HG02943 (cell line): ENCODE results near the gene RSBN1L.

ENCODE experiments used
- ATAC-seq: cut with Tn5 transposase; IDR thresholded peaks from one replicate; pipeline ENCODE4 v1.9.1; 2021; ENCODE audit warnings: mild to moderate bottlenecking, low read depth, moderate library complexity; ENCODE audit not compliant: unreplicated experiment

Gene RSBN1L

DNA sequence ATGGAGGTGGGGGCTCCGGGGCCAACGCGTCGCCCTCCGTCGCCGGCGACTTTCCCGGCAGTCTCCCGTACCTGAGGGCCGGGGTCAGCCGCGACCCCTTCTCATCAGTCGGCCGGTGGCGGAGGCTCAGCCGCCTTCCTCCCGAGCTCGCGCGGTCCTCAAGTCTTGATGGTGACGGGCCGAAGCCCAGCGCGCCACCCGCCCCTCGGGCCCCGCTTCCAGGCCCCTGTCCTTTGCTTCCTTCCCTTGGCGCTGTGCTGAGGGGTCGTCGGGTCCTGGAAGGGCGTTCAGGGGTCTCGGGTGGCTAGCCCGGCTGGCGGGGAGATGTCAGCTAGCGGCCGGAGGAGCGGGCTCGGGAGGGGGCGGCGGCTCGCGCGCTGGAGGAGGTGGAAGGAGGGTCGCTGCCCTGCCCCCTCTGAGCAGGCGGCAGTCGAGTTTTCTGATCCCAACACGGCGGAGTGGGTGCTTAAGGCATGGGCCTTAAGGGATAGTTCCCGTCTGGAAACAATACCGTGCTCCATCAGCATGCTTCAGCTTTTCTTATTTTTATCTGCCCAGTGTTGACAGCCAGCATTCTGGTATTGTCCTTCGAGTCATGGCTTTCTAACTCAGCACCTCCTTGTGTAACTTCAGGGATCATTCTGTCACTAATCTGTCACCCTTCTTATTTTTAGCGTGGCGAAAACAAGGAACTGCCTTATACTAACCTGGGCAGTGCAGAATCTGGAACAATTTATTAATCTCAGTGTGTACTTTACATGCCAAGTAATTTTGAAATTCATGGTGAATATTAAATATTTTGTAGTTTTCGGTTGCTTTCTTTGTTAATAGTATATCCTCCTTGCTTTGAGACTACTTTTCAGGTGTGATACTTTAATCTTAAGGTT lies 103.1 kb downstream of the RSBN1L start:
- peak; percentile 6 for ATAC-seq

DNA sequence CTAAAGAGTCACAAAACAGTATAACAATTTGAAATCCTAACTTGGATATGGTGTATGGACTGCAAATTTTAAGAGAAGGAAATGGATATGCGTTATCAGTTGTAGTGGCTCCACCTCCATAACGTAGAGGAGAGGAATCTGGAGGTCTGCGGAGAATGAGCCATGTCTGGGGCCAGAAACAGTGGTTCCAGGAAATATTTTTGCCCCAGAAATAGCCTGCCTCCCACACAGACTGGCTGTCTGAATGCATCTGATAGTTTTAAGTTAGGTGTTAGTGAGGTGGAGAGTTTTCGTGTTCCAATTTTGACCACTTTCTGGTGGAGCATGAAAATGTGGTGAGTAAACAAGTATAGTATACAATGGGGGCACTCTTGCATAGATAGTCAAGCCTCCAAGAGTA lies 103.9 kb downstream of the RSBN1L start:
- ATAC-seq, result no peak

DNA sequence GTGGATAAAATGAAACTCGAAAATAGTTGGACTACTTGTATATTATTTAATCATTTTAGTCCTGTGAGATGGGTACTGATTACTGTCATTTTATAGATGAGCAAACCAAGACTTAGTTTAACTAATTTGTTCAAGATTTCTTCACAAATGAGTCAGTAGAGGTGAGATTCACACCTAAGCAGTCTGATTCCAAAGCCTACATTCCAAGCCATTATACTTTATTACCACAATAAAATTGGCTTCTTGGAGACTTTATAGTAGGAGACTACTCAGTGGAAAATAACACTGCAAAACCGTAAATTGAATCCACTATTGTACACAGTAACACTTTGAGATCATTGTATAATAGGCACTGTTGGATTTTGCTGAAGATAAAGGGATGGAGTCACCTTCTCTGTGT lies 104.5 kb downstream of the RSBN1L start:
- no peak for ATAC-seq

DNA sequence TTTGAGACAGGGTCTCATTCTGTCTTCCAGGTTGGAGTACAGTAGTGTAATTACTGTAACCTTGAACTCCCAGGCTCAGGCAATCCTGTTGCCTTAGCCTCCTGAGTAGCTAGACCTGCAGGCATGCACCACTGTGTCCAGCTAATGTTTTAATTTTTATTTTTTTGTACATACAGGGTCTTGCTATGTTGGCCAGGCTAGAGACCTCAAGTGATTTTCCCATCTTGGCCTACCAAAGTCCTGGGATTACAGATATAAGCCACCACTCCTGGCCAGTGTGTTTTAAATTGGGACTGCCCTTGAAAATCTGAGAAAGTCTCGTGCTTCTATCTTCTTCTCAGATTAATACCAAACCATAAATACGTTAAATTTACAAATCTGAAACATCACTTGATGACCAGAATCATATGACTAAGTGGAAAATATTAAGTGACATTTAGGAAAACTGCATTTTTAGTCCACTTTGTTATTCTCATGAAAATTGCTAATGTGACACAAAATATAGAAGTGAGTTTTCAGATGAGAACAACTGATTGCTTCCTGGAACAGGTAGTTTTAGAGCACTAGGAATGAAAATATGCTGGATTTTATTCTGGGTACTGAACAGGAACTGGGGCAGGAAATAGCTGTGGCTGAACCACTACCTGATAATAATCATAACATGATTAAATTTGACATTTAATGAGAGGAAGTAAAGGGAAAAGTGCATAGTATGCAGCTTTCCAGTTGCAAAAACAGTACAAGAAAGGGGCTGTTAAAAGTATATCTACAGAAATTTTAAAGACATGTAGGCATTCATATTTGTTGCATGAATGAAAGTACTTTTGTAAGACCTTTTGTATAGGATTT lies 106.5 kb downstream of the RSBN1L start:
- no peak for ATAC-seq

DNA sequence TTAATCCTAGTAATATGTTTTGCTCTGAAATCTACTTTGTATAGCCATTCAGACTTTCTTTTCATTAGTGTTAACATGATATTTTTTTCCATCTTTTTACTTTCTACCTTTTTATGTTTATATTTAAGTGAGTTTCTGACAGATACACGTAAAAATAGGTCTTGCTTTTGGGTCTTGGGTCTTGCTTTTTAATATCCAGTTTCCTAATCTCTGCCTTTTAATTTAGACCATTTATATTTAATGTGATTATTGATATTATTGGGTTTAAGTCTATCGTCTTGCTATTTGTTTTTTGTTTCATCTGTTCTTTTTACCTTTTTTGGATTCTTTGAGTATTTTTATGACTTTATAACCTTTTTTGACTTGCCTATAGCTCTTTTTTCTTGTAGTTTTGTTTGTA lies 110.2 kb downstream of the RSBN1L start:
- ATAC-seq, result no peak

DNA sequence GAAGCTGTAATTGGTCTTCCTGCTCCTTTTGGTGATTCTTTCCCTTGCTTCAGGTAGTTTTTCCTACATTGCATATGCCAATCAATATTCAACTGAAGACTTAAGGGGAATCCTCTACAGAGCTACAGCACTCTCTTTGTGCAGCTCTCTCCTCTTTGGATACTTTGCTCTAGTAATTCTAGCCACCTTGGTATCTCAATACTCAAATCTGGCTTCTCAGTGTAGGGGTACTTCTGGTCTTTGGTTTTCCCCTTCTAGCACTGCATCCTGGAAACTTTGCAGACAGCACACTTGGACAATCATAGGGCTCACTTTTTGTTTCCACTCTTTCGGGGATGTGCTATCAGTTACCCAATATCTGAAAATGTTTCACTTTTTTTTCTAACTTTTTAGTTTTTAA lies 112.3 kb downstream of the RSBN1L start:
- no peak for ATAC-seq

DNA sequence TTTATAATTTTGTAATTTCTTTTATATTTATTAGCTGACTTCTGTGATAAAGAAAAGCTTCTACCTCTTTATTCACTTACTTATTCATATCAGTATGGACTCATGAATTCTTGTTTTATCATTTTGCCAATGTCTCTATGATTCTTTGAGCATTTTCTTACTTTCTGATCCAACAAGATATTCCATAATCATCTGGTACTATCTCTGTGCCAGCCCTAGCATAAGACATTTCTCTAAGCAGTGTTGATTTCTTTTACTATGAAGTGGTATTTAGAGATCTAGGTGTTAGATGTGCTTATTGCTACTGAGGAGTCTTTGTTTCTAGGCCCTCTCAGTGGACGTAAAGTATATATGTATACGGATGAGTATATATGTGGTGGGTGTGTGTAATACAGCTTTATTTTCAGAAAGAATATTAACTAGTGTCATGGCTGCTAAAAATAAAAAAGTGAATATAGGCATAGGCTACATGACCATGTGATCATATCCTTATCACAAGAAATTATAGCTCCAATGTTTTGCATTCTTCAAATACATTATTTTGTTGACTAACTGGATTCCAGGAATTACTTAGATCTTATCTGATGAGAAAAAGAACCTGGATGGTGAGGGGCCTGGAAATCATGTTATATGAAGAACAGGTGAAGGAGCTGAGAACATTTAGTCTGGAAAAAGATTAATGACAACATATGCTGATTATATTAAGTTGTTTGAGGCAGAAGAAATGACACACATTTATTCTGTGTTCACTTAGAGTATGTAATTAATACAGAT lies 115.4 kb downstream of the RSBN1L start:
- no peak for ATAC-seq

DNA sequence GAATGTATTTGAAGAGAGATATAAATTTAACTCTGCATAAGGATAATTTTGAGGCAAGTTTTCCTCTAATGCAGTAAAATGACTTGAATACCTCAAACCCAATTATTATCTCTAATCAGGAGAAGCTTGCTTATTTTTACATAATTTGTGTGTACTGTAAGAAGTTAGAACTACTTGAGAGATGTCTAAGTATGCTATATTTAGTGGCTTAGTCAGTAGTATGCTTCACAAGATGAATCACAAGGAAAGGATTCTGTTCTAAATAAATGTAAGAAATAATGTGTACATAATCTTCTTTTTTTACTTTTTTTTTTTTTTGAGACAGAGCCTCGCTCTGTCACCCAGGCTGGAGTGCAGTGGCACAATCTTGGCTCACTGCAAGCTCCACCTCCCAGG lies 116.0 kb downstream of the RSBN1L start:
- no peak for ATAC-seq

DNA sequence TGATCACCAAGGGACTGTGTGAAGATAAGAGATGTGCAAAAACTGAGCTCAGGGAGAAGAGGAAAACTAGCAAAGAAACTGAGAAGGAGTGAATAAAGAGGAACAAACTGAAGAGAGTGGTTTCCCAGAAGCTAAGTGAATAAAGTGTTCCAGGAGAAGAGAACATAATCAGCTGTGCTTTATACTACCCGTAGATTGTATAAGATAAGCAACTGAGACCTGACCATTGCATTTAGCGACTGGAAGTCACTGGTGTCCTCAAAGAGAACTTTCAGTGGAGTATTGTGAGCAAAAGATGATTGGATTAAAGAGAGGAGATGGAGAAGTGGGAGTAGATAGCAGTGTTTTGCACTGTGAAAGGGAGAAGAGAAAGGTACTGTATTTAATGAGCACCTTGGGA lies 116.9 kb downstream of the RSBN1L start:
- no peak for ATAC-seq

DNA sequence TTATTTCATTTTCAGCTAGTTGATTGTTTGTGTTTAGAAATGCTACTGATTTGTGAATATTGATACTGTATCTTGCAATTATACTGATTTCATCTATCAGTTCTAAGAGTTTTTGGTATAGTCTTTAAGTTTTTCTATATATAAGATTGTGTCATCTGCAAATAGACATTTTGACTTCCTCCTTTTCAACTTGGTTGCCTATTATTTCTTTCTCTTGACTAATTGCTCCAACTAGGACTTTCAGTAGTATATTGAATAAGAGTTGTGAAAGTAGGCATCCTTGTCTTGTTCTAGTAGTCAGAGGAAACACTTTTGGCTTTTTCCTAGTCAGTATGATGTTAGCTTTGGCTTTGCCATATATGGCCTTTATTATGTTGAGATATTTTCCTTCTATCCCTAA lies 122.8 kb downstream of the RSBN1L start:
- no peak for ATAC-seq

DNA sequence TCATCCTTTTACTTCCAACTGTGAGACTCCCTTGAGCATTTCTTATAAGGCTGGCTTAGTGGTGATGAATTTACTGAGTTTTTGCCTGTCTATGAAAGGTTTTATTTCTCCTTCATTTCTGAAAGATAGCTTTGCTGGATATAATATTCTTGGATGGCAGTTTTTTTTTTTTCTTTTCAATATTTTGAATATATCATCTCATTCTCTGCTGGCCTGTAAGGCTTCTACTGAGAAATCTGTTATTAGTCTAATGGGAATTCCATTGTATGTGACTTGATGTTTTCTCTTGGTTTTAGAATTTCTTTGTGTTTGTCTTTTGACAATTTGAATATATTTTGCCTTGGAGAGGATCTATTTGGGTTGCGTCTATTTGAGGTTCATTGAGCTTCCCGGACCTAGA lies 124.7 kb downstream of the RSBN1L start:
- no peak for ATAC-seq

DNA sequence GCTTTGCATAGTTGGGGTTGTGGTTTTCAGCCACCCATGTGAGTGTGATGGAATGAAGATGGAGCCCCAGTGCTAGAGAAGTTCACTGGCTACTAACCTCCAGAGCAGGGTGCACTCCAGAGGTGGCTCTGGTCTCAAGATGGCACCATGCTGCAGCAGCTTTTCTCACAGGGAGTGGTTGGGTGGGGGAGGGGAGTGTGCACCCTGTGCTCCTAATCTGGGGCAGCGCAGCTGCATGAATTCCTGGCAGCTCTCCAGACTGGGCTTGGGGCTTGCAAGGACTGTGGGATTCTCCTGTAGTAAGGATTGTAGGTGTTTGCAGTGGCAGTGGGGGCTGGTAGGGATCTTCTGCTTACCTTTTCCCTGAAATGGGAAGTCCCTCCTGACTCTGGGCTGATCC lies 126.0 kb downstream of the RSBN1L start:
- no peak for ATAC-seq

DNA sequence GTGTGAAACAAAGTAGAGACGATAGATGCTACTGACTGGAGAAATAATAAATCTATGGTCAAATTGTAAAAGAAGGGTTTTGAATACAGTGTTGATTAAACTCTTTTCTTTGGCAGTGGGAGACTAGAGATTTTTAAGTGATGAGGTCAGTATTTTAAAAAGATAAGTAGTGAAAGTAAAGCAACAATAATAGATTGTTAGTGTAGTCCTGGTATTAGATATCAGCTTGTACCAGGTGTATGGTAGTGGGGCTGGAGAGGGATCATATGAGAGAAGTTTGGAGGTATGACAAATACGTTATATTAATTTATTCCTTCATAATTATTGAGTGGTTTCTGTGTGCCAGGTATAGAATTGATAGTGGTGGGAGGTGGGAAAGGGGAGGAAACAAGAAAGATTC lies 127.5 kb downstream of the RSBN1L start:
- no peak for ATAC-seq

DNA sequence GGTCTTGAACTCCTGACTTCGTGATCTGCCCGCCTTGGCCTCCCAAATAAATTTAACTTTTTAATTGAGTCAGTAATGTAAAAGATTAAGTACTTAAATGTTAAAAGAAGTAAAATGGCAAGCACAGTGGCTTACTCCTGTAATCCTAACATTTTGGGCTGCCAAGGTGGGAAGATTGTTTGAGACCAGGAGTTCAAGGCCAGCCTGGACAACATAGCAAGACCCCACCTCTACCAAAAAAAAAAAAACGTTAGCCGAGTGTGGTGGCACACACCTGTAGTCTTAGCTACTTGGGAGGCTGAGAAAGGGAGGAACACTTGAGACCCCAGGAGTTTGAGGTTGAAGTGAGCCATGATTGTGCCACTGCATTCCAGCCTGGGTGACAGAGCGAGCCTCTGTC lies 128.4 kb downstream of the RSBN1L start:
- no peak for ATAC-seq

DNA sequence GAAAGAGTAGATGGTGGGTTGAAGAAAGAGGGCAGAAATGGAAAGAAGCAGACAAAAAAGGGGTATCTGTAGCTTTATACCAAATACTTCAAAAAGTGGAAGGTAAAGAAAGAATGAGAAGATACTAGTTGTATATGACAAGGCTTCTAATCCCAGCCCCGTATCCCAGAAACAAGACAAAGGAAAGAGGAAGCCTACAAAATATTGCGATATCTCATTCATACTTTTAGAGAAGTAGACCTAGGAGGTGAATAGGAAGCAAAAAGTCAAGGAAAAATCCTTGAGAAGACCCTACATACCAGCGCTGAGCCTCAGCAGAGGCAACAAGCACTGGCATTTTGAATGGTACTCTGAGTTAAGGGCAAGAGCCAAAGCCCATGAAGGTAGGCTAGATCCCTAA lies 128.9 kb downstream of the RSBN1L start:
- no peak for ATAC-seq

DNA sequence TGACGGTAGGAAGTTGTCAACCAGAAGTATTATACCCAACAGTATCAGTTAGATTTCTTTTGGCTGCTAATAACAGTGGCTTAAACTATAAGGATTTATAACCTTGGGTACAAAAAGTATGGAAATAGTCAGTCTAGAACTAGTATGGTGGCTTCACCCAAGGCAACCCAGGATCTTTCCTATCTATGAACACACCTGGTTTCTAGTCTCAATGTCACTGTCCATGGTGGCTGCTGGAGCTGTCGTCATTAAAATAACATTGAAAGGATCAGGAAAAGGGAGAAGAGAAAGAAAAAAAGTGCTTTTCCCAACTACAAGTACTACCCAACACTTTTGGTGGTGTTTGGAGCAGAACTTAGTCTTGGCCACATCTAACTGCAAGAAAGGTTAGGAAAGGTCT lies 130.0 kb downstream of the RSBN1L start:
- no peak for ATAC-seq

DNA sequence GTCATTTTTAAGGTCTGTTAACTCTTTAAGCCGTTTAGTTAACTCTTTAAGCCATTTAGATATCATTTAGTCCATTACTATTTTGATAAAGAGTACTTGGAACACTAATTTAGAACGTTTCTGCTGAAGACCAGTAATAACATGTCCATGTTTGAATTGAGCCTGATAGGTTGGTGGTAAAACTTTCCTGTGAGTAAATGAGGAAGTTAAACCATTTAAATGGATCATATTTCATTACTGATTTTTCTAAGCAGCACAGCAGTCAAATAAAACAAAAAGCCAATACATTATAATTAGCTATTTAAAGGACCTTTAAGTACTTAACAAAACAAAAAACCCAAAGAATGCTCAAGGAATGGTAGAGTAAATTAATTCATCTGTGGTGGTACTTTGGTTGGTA lies 131.7 kb downstream of the RSBN1L start:
- no peak for ATAC-seq

DNA sequence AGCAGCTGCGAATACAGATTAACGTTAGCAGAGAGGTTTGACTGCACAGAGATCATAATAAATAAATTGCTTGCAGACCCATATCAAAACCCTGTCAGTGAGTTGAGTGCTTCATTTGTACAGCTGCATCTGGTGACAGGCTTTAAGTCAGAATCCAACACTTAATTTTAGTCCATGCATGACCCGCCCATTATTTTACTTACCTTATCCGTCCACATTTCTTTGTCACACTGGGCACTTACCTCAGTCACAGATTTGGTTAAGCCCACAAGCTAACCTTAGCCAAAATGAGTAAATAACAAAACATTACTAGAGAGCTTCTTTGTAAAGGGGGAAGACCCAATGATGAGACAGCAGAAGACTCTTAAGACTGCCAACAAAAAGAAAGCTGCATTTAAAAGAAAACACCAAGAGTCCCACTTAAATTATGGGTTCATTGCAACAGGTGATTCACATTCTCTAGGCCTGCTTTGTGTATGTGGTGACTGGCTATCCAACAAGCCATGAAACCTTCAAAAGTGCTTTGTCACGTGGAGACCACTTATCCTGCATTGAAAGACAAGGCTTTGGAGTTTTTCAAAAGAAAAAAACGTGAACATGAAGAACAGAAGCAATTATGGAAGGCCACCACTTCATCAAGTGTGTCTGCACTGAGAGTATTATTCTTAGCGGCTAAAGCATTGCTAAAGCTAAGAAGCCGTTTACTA lies 134.5 kb downstream of the RSBN1L start:
- no peak for ATAC-seq

DNA sequence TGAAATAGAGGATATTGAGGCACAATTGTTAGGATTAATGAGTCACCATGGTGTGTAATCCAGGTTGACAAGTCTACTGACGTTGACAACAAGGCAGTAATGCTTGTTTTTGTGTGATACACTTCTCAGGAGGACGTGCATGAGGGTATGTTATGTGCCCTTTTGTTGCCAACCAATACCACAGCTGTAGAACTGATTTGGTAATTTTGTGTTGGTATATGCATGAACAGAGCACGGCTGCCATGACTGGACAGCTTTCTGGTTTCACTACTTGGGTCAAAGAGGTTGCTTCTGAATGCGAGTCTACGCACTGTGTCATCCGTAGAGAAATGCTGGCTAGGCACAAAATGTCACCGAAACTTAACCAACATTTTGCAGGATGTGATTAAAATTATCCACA lies 135.2 kb downstream of the RSBN1L start:
- no peak for ATAC-seq

DNA sequence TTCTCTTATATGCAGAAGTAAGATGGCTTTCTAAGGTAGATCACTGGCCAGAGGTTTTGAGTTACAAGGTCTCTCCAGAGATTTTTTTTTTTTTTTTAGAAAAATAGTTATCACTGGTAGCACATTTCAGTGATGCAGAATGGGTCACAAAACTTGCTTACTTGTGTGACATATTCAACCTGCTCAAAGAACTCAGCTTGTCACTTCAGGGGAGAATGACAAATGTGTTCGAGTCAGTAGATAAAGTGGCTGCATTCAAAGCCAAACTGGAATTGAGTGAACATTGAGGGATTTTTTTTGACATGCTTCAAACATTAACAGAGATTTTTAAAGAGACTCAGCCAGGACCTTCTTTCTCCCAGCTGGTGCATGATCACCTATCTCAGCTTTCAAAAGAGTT lies 135.7 kb downstream of the RSBN1L start:
- no peak for ATAC-seq
